ENCODE measurements around the gene PATE2.

PATE2 gene

DNA sequence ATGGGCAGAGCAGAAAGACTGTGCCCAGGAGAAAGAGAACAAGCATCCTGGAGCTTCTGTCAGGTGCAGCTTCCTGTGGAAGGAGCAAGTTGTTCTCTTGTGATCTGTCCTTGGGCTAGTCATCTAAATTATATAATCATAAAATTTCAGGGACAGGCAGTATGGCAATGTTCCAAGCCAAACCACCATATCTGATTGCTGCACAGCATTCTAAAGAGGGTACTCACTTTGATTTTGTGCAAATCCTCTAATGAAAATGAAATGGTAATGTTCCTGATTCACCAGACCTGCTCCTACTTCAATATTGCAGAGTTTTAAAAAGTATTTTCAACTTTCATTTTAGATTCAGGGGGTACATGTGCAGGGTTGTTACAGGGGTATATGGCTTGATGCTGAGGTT, at the start of gene PATE2:
Gene PATE2, minus strand, starts transcription at position 101 of the 400 bp plus-strand sequence. Its CDS starts 55 bp downstream, at position 46.
- DNase-seq: no peak

DNA sequence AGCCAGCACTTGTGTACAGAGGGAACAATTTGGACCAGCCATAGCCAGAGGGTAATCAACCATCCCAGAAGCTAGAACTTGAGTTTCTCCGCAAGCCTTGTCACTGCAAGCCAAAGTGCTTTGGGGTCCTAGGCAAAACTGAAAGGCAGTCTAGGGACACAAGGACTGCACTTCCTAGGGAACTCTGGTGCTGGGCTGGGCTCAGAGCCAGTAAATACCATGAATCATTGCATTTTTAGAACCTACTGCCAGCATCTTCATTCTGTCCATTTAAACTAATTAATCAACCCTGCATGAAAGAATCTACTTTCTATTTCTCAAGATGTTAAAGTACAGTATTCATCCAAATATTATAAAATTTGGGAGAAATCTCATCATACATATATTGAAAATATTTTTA, 29.3 kb upstream of the PATE2 start:
- no peak for DNase-seq

DNA sequence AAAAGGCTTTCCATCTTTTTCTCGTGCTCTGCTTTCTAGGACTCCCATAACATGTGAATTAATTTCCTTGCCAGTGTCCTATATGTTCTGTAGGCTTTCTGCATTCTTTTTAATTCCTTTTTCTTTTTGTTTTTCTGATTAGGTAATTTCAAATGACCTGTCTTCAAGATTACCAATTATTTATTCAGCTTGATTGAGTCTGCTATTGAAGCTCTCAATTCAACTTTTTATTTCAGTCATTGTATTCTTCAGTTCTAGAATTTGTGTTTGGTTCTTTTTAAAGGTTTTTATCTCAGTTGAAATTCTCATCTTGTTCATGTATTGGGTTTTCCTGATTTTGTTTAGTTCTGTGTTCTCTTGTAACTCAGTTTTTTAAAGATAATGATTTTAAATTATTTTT, 23.8 kb upstream of the PATE2 start:
- DNase-seq: no peak

DNA sequence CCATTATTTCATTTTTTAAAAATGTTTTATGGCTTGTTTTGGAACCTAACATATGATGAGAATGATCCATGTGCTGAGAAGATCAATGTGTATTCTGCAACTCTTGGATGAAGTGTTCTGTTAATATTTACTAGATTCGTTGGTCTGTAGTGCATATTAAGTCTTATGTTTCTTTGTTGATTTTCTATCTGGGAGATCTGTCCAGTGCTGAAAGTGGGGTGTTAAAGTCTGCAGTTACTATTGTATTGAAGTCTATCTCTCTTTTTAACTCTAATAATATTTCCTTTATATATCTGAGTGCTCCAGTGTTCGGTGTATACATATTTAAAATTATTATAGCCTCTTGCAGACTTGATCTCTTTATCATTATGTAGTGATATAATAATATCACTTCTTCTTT, 21.2 kb upstream of the PATE2 start:
- no peak for DNase-seq

DNA sequence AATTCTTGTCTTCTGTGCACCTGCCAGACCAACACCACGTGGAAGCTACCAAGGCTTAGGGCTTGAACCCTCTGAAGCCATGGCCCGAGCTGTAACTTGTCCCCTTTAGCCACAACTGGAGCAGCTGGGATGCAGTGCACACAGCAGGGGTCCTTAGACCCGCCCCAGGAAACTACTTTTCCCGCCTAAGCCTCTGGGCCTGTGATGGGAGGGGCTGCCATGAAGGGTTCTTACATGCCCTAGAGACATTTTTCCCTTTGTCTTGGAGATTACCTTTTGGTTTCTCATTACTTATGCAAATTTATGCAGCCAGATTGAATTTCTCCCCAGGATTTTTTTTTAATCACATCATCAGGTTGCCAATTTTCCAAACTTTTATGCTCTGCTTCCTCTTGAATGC, 19.0 kb upstream of the PATE2 start:
- DNase-seq: no peak

DNA sequence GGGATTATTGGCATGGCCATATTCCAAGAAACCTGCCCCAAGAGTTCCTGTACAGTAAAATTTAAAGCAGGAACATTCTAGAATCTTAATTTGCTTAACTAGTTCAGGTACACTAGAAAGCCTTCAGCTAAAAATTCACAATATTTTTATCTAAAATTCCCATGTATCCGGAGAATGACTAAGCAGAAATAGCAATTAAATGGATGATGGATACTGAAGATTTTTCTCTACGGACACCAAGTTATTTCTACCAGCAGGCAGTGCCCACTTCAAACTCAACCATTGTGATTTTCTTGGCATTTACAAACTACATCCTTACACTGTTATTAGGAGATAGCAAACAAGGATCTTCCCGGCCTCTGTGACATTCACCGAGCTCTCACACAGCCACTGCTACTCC, 12.2 kb upstream of the PATE2 start:
- DNase-seq: no peak

DNA sequence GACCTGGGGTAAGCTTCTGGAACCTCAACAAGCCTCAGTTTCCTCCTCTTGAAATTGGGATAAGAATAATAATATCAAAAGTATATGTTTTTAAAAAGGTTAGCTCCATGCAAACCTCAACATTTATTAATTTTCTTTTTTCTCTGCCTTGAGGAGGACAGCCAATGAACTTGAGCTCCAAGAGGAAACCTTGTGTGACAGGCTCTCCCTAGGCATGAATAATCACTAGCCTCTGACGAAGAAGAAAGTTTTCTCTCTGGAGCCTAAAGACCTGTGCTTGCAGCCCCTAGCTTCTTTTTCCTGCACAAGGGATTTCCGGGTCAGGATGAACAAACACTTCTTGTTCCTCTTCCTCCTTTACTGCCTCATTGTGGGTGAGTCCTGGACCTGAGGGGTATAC, 9.2 kb upstream of the PATE2 start, which contains the start of gene PATE3:
Gene PATE3, plus strand, starts transcription at position 301 of the 400 bp plus-strand sequence. Its CDS starts 25 bp downstream, at position 326.
- no peak for DNase-seq

DNA sequence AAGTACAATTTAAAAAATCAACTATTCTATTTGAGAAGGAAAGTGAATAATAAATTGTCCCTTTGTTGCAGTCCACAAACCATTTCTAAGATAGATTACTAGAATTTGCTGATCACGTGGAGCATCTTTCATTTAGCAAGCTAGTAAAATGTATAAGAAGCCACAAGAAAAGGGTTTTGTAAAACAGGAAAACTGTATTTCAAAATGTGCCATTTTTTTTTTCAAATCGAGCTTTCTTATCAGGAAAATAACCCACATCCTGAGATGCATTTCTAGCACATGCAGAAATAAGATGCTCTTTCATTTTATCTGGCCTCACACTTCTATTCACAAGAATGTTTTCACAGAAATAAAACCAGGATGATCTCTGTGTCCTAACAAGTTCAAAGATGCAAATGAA, 6.0 kb upstream of the PATE2 start:
- no peak for DNase-seq

DNA sequence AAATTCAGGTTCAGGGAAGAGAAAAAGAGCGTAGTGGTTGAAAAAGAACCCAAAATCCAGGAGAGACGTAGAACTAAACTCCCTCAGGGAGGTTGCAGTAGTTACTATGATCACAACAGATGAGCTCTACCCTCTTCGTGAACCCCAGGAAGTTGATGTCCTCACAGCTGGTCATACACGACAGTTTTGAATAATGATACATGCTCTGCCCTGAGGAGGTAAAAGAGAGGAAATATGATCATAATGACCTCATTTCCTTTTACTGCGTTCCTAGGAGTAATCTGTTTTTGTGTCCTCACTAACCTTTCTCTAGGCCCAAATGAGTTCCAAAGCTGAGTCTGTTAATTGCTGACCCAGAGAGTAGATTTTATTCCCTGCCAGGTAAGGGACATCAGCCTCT, 1.3 kb downstream of the PATE2 start:
- no peak for DNase-seq

DNA sequence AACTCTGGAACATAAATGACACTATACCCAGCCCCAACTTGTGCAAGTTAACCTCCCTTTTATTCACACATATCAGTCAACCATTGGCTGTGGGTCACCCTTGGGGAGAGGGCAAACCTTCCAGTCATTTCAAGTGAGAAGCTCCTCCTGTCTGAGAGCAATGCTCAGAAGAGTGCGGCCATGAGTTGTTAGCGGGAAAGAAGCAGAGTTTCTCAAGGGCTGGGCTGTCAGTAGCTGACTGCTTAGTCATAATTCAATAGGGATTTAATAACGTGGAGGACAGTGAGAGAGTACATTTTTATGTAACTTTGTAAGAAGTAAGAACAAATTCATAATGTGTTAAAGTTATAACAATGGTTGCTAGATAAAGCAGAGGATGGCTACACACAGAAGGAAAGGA, 5.1 kb downstream of the PATE2 start:
- DNase-seq: no peak

DNA sequence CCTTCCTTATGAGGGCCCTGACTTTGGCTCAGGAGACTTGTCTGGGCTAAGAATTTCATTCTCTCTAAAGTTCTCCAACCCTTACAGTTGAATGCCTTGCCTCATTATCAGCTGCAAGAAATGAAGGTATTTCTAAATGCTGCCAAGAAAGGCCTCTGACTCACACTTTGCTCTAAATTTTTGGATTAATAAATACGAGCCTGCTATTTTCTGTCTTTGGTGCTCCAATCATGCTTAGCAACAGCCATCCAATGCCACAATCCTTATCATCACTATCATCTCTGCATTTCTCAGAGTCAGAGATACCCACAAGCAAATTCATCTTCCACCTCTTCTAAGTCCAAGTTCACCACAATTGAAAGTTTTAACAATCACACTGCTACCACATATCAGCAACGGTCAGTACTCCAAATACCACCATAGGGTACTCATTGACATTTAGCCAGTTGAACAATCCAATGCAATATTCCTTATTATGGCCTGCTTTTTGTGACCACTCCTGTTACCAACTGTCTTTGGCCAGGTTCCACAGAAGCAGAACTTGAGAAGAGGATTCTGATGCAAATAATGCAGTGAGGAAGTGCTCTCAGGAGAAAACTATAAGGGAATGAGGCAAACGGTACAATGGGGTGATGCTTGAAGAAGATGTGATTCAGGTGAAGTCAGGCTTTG, 5.7 kb downstream of the PATE2 start:
- no peak for DNase-seq

DNA sequence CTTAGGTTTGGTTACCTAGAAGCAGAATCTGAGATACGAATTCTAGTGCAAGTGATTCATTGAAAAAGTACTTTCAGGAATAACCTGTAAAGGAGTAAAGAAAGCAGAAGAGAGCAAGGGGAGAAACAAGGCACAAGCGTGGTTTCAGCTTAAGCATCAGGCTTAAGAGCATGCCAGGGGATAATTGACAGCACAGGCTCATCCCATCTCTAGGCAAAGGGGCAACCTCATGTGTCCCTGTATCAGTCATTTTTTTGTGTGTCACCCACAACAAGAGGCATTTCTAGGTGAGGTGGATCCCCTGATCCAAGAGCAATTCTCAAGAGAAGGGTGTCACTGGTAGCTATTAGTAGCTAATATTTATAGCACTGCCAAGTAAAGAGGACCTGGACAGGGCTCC, 8.0 kb downstream of the PATE2 start:
- no peak for DNase-seq

DNA sequence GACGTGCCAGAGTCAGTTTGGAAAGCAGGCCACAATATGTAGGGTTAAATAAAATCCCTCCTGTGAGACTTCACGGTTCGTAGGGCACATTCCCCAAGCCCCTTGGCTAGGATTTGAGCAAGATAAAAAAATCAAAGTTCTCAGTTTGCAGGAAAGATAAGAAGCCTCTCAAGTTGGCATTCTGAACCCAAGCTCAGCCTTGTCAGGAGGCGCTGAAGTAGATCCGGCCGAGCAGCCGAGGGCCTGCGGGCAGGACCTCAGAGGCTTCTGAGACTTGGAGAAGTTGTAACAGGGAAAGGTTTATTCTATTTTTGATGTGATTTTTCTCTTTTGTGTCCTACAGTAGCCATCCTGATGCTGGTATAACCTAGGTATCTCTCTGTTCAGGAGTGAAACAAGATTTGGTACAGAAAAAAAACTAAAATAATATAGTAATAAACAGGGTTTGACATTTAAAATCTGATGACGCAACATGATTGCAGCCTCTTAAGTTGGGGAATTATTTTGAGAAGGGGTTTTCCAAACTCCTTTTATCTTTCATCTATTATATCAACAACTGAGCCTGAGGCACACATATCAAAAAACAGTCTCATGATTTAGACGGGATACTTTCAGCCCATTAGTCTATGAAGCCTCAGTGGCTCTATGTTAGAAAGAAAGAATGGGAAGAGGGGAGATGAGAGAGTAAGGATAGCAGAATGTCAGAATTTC, 10.1 kb downstream of the PATE2 start:
- no peak for DNase-seq

DNA sequence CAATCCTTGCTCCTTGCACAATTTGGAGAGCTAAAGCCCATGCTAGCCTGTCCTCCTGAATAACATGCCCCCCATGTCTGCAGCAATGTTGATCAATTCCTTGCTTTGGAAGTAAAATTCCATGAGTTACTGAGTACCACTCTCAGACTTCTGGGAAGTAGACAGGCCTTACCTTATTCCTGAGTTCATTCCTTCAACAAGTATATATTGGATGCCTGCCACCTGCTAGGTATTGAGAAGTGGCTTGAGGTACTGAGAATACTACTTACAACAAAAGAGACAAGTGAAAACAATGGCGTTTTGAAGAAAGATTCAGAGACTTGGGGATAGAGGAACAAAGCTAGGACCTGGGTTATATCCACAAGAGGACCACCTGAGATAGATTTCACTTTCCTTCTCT, 12.4 kb downstream of the PATE2 start:
- no peak for DNase-seq

DNA sequence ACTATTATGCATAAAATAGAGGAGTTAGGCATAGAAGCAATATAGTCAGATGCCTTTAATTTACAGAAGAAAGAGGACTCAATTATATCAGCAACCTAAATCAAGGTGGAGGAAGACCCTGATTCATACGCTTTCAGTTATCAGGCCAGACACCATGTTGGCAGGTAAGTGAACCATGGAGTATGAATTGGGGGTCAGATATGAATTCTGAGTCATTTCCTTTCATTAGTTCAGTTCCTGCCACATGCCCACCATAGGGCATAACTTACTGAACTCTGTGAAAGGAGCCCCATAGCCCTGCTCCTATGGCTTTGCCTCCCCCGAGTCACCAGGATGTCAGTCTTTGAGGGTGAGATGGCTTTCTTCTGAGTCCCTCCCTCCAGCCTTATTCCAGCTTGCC, 15.1 kb downstream of the PATE2 start:
- DNase-seq: no peak

DNA sequence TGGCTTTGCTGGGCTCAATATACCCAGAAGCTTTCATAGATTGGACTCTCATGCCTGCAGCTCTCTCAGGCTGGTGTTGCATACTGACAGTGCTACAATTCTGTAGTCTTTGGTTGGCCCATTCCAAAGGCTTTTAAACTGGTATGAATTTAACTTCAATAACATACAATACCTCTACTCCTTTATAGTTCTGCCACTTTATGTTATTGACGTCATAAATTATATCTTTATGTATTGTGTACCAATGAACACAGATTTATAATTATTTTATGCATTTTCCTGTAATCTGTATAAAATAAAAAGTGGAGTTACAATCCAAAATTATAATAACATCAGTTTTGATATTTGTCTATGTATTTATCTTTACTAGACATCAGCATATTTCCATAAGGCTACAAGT, 16.2 kb downstream of the PATE2 start:
- no peak for DNase-seq

DNA sequence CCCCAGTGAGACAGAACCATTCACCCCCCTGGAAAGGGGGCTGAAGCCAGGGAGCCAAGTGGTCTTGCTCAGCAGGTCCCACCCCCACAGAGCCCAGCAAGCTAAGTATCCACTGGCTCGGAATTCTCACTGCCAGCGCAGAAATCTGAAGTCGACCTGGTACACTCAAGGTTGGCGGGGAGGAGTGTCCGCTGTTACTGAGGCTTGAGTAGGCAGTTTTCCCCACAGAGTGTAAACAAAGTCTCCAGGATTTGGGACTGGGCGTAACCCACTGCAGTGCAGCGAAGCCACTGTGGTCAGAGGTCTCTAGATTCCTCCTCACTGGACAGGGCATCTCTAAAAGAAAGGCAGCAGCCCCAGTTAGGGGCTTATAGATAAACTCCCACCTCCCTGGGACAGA, 22.6 kb downstream of the PATE2 start:
- no peak for DNase-seq

DNA sequence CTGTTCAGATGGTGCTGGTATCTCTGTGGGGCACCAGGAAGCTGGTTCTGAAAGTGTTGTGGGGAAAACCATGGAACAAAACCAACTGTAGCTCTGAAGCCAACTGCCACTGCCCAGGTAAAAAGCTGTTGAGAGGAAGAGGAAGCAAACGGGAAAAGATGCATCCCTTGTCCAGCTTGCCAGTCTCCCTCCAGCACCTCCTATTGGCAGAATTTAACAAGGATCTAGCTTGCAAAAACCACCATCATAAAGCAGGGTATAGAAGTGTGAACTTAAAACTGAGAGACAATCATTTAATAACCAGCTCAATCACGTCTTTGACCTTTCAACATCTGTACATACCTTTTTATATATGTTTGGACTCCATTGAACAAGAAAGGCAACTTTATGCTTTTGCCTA, 28.0 kb downstream of the PATE2 start:
- DNase-seq: no peak

DNA sequence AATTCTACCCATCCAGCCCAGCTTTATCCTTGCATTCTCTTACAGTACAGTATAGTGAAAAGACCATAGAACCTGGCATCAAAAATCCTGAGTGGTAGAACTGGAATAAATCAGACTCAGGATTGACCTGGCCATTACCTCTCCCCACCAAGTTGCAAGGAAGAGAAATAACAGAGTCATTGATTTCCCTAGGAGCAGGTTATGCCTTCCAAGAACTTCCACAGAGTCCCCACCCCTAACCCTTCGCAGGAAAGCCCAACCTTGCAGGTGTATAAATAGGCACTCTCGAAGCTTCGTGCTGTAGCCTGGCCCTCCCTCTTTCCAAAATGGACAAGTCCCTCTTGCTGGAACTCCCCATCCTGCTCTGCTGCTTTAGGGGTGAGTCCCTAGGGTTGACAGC, 32.6 kb downstream of the PATE2 start, which contains the start of gene PATE1:
Gene PATE1, plus strand, starts transcription at position 301 of the 400 bp plus-strand sequence. Its CDS starts 26 bp downstream, at position 327.
- no peak for DNase-seq

DNA sequence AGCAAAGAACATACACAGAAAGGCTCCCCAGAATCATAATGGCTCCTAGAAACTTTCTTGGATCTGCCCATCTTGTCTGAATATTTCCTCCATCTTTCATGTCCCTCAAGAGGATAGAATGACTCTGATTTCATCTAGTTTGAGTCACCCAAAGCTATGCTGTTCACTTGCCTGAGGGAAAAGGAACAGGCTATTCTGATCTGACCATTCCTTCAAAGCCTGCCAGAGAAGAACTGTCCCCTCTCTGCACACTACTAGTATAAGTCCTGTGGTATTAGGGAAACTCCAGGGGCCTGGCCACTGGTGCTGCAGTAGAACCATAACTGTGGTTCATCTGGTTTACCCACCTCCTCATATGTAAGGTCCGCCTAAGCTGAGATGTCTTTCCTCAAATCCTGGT, 34.9 kb downstream of the PATE2 start:
- no peak for DNase-seq

DNA sequence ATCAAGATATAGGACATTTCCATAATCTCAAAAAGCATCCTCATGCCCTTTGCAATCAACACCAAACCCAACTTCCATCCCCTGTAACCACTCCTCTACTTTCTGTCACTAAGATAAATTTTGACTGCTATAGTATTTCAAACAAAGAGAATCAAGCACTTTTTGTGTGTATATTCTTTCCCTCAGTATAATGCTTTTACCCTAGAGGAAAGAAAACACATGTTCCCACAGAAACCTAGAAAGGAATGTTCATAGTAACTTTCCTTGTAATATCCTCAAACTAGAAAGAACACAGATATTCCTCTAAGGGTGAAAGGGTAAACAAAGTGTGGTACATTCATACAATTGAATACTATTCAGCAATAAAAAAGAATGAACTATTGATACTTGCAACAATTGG, 38.0 kb downstream of the PATE2 start:
- no peak for DNase-seq

DNA sequence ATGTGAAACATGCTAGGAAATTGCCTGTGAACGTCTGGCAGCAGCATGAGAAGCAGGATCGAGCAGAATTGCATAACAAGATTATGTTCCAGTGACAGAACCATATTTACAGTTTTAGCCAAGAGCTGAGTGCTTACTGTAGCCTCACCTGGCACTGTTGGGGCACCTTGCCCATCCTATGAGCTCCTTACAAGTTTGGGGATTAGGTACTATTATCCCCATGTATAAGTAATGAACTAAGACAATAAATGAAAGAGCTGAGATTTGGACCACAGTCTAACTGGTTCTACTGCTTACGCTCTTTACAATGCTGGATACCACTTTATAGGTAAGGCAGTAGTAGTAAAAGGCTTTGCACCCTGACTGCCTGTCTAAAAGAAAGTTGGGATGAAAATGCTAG, 49.7 kb downstream of the PATE2 start:
- no peak for DNase-seq

All from NCI-H2227 treated with DMSO at 0.1 percent for 48 hours (cell line).